ENCODE measurements around the gene ZNF430.
"Not testable (repeated sequence)": the region's sequence is repeated elsewhere in the genome, so short reads cannot be mapped to it uniquely, and the experiment has no call there.

The ZNF430 gene

GRCh38 chr19:21020298-21021227 is at the start of gene ZNF430:
Gene ZNF430, plus strand, starts transcription at chr19:21020657. Its CDS starts 144 bp downstream, at chr19:21020801.
- DNase-seq (ENCODE audit: low spot score), result peak; percentile 99

- DNase-seq (ENCODE audit: low spot score), result not testable (repeated sequence)
These were observed 27.7 kb upstream of the ZNF430 start for GRCh38 chr19:20992788-20993187.

- DNase-seq (ENCODE audit: low spot score), result peak; percentile 98
These were observed 20.6 kb upstream of the ZNF430 start for GRCh38 chr19:20999731-21000352.

- DNase-seq (ENCODE audit: low spot score), result peak; percentile 18
These were observed 781 bp downstream of the ZNF430 start for GRCh38 chr19:21021238-21021637.

GRCh38 chr19:21022996-21023395 is 2.5 kb downstream of the ZNF430 start:
- no peak for DNase-seq (ENCODE audit: low spot score)

GRCh38 chr19:21023901-21024300 is 3.4 kb downstream of the ZNF430 start:
- no peak for DNase-seq (ENCODE audit: low spot score)

- no peak for DNase-seq (ENCODE audit: low spot score)
These were observed 8.5 kb downstream of the ZNF430 start for GRCh38 chr19:21028969-21029268.

GRCh38 chr19:21045028-21045427 is 24.6 kb downstream of the ZNF430 start:
- no peak for DNase-seq (ENCODE audit: low spot score)

- no peak for DNase-seq (ENCODE audit: low spot score)
These were observed 26.0 kb downstream of the ZNF430 start for GRCh38 chr19:21046489-21046888.

- no peak for DNase-seq (ENCODE audit: low spot score)
These were observed 27.3 kb downstream of the ZNF430 start for GRCh38 chr19:21047716-21048115.

- no peak for DNase-seq (ENCODE audit: low spot score)
These were observed 32.4 kb downstream of the ZNF430 start for GRCh38 chr19:21052902-21053301.

- DNase-seq (ENCODE audit: low spot score), result no peak
These were observed 44.9 kb downstream of the ZNF430 start for GRCh38 chr19:21065336-21065735.

- peak; percentile 94 for DNase-seq (ENCODE audit: low spot score)
These were observed 61.8 kb downstream of the ZNF430 start, which contains the start of gene ZNF714 for GRCh38 chr19:21082011-21082975. Gene ZNF714, plus strand, starts transcription at chr19:21082203. Its CDS starts 16,066 bp downstream, at chr19:21098269.

- no peak for DNase-seq (ENCODE audit: low spot score)
These were observed 63.9 kb downstream of the ZNF430 start for GRCh38 chr19:21084343-21084742.

GRCh38 chr19:21087871-21088270 is 67.4 kb downstream of the ZNF430 start:
- no peak for DNase-seq (ENCODE audit: low spot score)

GRCh38 chr19:21092109-21092508 is 71.7 kb downstream of the ZNF430 start:
- no peak for DNase-seq (ENCODE audit: low spot score)

- no peak for DNase-seq (ENCODE audit: low spot score)
These were observed 74.0 kb downstream of the ZNF430 start for GRCh38 chr19:21094347-21095025.

- DNase-seq (ENCODE audit: low spot score), result no peak
These were observed 77.8 kb downstream of the ZNF430 start for GRCh38 chr19:21098291-21098690.

- no peak for DNase-seq (ENCODE audit: low spot score)
These were observed 81.2 kb downstream of the ZNF430 start for GRCh38 chr19:21101521-21102242.

- DNase-seq (ENCODE audit: low spot score), result no peak
These were observed 88.7 kb downstream of the ZNF430 start for GRCh38 chr19:21109116-21109515.
